Measurements from ENCODE around the gene CPPED1.

The CPPED1 gene

GRCh38 chr16:12658506-12658905, 145.2 kb downstream of the CPPED1 start:
- no peak overlapping the region for H3K4me2 ChIP-seq (ENCODE audit: low read length)
- H3K36me3 ChIP-seq (ENCODE audit: insufficient read depth, low read length), result peaks cover 13% of the 10 kb centered on the region
- no peak overlapping the region for H3K4me3 ChIP-seq (ENCODE audit: low read length)
- no peak overlapping the region for H3K9ac ChIP-seq (ENCODE audit: low read depth, low read length)
- H3K4me1 ChIP-seq (ENCODE audit: control insufficient read depth, insufficient read depth, low read length), result no peaks in the 10 kb centered on the region
- no peaks in the 10 kb centered on the region for H3K9me3 ChIP-seq (replicated peaks; ENCODE audit: low read length)
- H3K27me3 ChIP-seq (ENCODE audit: control insufficient read depth, insufficient read depth, low read length), result no peaks in the 10 kb centered on the region

- Histone ChIP-seq H3K4me1 (ENCODE audit: control insufficient read depth, insufficient read depth, low read length) (no peaks in the 10 kb centered on the region), H3K4me3 (ENCODE audit: low read length) (no peak overlapping the region), H3K9ac (ENCODE audit: low read depth, low read length) (no peak overlapping the region), H3K36me3 (ENCODE audit: insufficient read depth, low read length) (peaks cover 4% of the 10 kb centered on the region), H3K9me3 (replicated peaks; ENCODE audit: low read length) (no peaks in the 10 kb centered on the region), H3K27me3 (ENCODE audit: control insufficient read depth, insufficient read depth, low read length) (no peaks in the 10 kb centered on the region), H3K4me2 (ENCODE audit: low read length) (no peak overlapping the region)
These were observed 148.2 kb downstream of the CPPED1 start for GRCh38 chr16:12655537-12655936.

GRCh38 chr16:12653820-12654392, 149.8 kb downstream of the CPPED1 start:
- Histone ChIP-seq H3K4me1 (ENCODE audit: control insufficient read depth, insufficient read depth, low read length) (no peaks in the 10 kb centered on the region), H3K4me2 (ENCODE audit: low read length) (no peak overlapping the region), H3K4me3 (ENCODE audit: low read length) (no peak overlapping the region)

GRCh38 chr16:12652924-12653323, 150.8 kb downstream of the CPPED1 start:
- Histone ChIP-seq H3K9ac (ENCODE audit: low read depth, low read length) (no peak overlapping the region), H3K27me3 (ENCODE audit: control insufficient read depth, insufficient read depth, low read length) (no peaks in the 10 kb centered on the region)

More at GRCh38 chr16:12653820-12654392, 149.8 kb downstream of the CPPED1 start:
- peaks cover 4% of the 10 kb centered on the region for H3K36me3 ChIP-seq (ENCODE audit: insufficient read depth, low read length)
- no peaks in the 10 kb centered on the region for H3K9me3 ChIP-seq (replicated peaks; ENCODE audit: low read length)
- no peaks in the 10 kb centered on the region for H3K27me3 ChIP-seq (ENCODE audit: control insufficient read depth, insufficient read depth, low read length)
- H3K9ac ChIP-seq (ENCODE audit: low read depth, low read length), result no peak overlapping the region

GRCh38 chr16:12651765-12652512, 151.7 kb downstream of the CPPED1 start:
- no peaks in the 10 kb centered on the region for H3K9me3 ChIP-seq (replicated peaks; ENCODE audit: low read length)
- H3K27me3 ChIP-seq (ENCODE audit: control insufficient read depth, insufficient read depth, low read length), result no peaks in the 10 kb centered on the region
- H3K4me2 ChIP-seq (ENCODE audit: low read length), result no peak overlapping the region
- no peak overlapping the region for H3K4me3 ChIP-seq (ENCODE audit: low read length)
- H3K9ac ChIP-seq (ENCODE audit: low read depth, low read length), result no peak overlapping the region
- H3K4me1 ChIP-seq (ENCODE audit: control insufficient read depth, insufficient read depth, low read length), result peaks cover under 1% of the 10 kb centered on the region
- H3K36me3 ChIP-seq (ENCODE audit: insufficient read depth, low read length), result no peaks in the 10 kb centered on the region

More at GRCh38 chr16:12652924-12653323, 150.8 kb downstream of the CPPED1 start:
- Histone ChIP-seq H3K4me3 (ENCODE audit: low read length) (no peak overlapping the region), H3K36me3 (ENCODE audit: insufficient read depth, low read length) (no peaks in the 10 kb centered on the region), H3K9me3 (replicated peaks; ENCODE audit: low read length) (no peaks in the 10 kb centered on the region), H3K4me1 (ENCODE audit: control insufficient read depth, insufficient read depth, low read length) (no peaks in the 10 kb centered on the region), H3K4me2 (ENCODE audit: low read length) (no peak overlapping the region)

- Histone ChIP-seq H3K9ac (ENCODE audit: low read depth, low read length) (no peak overlapping the region), H3K9me3 (replicated peaks; ENCODE audit: low read length) (no peaks in the 10 kb centered on the region), H3K4me2 (ENCODE audit: low read length) (no peak overlapping the region), H3K4me3 (ENCODE audit: low read length) (no peak overlapping the region), H3K36me3 (ENCODE audit: insufficient read depth, low read length) (no peaks in the 10 kb centered on the region), H3K4me1 (ENCODE audit: control insufficient read depth, insufficient read depth, low read length) (peaks cover 9% of the 10 kb centered on the region), H3K27me3 (ENCODE audit: control insufficient read depth, insufficient read depth, low read length) (no peaks in the 10 kb centered on the region)
These were observed 154.3 kb downstream of the CPPED1 start for GRCh38 chr16:12649356-12649755.

GRCh38 chr16:12646490-12647274, 157.0 kb downstream of the CPPED1 start:
- Histone ChIP-seq H3K4me3 (ENCODE audit: low read length) (no peak overlapping the region), H3K4me1 (ENCODE audit: control insufficient read depth, insufficient read depth, low read length) (peaks cover 17% of the 10 kb centered on the region), H3K27me3 (ENCODE audit: control insufficient read depth, insufficient read depth, low read length) (no peaks in the 10 kb centered on the region), H3K4me2 (ENCODE audit: low read length) (no peak overlapping the region), H3K9ac (ENCODE audit: low read depth, low read length) (no peak overlapping the region), H3K9me3 (replicated peaks; ENCODE audit: low read length) (no peaks in the 10 kb centered on the region), H3K36me3 (ENCODE audit: insufficient read depth, low read length) (no peaks in the 10 kb centered on the region)

- Histone ChIP-seq H3K9ac (ENCODE audit: low read depth, low read length) (no peak overlapping the region), H3K4me1 (ENCODE audit: control insufficient read depth, insufficient read depth, low read length) (peaks cover 17% of the 10 kb centered on the region), H3K4me3 (ENCODE audit: low read length) (no peak overlapping the region)
These were observed 157.6 kb downstream of the CPPED1 start for GRCh38 chr16:12646098-12646489.

GRCh38 chr16:12643034-12643455, 160.6 kb downstream of the CPPED1 start:
- Histone ChIP-seq H3K9ac (ENCODE audit: low read depth, low read length) (no peak overlapping the region), H3K36me3 (ENCODE audit: insufficient read depth, low read length) (no peaks in the 10 kb centered on the region), H3K27me3 (ENCODE audit: control insufficient read depth, insufficient read depth, low read length) (no peaks in the 10 kb centered on the region), H3K4me1 (ENCODE audit: control insufficient read depth, insufficient read depth, low read length) (peaks cover 17% of the 10 kb centered on the region), H3K4me3 (ENCODE audit: low read length) (no peak overlapping the region), H3K4me2 (ENCODE audit: low read length) (no peak overlapping the region), H3K9me3 (replicated peaks; ENCODE audit: low read length) (no peaks in the 10 kb centered on the region)

More at GRCh38 chr16:12646098-12646489, 157.6 kb downstream of the CPPED1 start:
- Histone ChIP-seq H3K27me3 (ENCODE audit: control insufficient read depth, insufficient read depth, low read length) (no peaks in the 10 kb centered on the region), H3K36me3 (ENCODE audit: insufficient read depth, low read length) (no peaks in the 10 kb centered on the region), H3K9me3 (replicated peaks; ENCODE audit: low read length) (no peaks in the 10 kb centered on the region), H3K4me2 (ENCODE audit: low read length) (no peak overlapping the region)

- no peak overlapping the region for H3K4me3 ChIP-seq (ENCODE audit: low read length)
- no peaks in the 10 kb centered on the region for H3K36me3 ChIP-seq (ENCODE audit: insufficient read depth, low read length)
- H3K9ac ChIP-seq (ENCODE audit: low read depth, low read length), result no peak overlapping the region
- H3K4me2 ChIP-seq (ENCODE audit: low read length), result no peak overlapping the region
- H3K4me1 ChIP-seq (ENCODE audit: control insufficient read depth, insufficient read depth, low read length), result peaks cover 5% of the 10 kb centered on the region
- no peaks in the 10 kb centered on the region for H3K9me3 ChIP-seq (replicated peaks; ENCODE audit: low read length)
- H3K27me3 ChIP-seq (ENCODE audit: control insufficient read depth, insufficient read depth, low read length), result no peaks in the 10 kb centered on the region
These were observed 164.6 kb downstream of the CPPED1 start for GRCh38 chr16:12639044-12639443.

GRCh38 chr16:12637002-12637401, 166.7 kb downstream of the CPPED1 start:
- Histone ChIP-seq H3K4me3 (ENCODE audit: low read length) (no peak overlapping the region), H3K36me3 (ENCODE audit: insufficient read depth, low read length) (no peaks in the 10 kb centered on the region), H3K9ac (ENCODE audit: low read depth, low read length) (no peak overlapping the region), H3K27me3 (ENCODE audit: control insufficient read depth, insufficient read depth, low read length) (peaks cover 10% of the 10 kb centered on the region), H3K4me1 (ENCODE audit: control insufficient read depth, insufficient read depth, low read length) (no peaks in the 10 kb centered on the region), H3K4me2 (ENCODE audit: low read length) (no peak overlapping the region), H3K9me3 (replicated peaks; ENCODE audit: low read length) (no peaks in the 10 kb centered on the region)

Measured in skeletal muscle satellite cell (primary cell).